ENCODE data around the gene SYNE2.

DNA sequence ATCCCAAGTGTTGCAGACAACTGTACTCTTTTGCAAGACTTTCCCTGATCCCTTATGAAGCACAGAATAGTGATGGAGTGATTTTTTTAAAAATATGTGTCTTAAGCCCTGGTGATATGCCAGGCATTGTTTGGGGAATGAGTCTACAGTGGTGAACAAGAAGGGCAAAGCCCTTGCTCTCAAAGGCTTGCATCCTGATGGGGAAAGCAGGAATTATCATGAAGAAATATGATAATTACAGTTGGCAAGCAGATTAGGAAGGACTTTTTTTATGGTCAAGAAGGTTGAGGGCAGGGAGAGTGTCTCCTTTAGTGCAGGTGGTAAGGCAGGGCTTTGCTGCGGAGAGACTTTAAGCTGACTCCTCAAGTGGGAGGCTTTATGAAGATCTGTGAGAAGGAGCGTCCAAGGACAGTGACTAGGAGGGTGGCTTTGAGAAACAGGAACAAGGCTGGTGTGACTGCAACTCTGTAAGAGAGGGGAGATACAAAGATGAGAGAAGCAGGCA lies 100.2 kb downstream of the SYNE2 start:
- TF ChIP-seq POLR2AphosphoS5 (IDR thresholded peaks at IDR 0.05; ENCODE audit: borderline replicate concordance, low read depth, low read length) (no peak), FOXP2 (optimal IDR thresholded peaks at IDR 0.05; ENCODE audit: control extremely low read depth, extremely low read length, insufficient read depth) (no peak)
